HEK293 (cell line): ENCODE measurements around the gene C5orf15.

Experiments used
- EGR2 ChIP-seq: fragments of 450-650 bp; formaldehyde crosslinking; IDR thresholded peaks from 2 replicates; pipeline ENCODE4 v1.5.1; 2016; ENCODE audit warnings: low read depth, missing biosample characterization, missing genetic modification characterization
- MZF1 ChIP-seq: fragments of 450-650 bp; formaldehyde crosslinking; IDR thresholded peaks from 2 replicates; pipeline ENCODE4 v1.5.1; 2017; ENCODE audit warnings: missing biosample characterization, missing genetic modification characterization, borderline replicate concordance
- ZNF37A ChIP-seq: fragments of 450-650 bp; IDR thresholded peaks from 2 replicates; pipeline ENCODE4 v1.5.1; 2018; ENCODE audit warnings: missing biosample characterization, missing genetic modification characterization
- ZNF544 ChIP-seq: fragments of 450-650 bp; formaldehyde crosslinking; IDR thresholded peaks from 2 replicates; pipeline ENCODE4 v1.5.0; 2017; ENCODE audit warnings: missing biosample characterization, missing genetic modification characterization
- ZNF677 ChIP-seq: fragments of 450-650 bp; IDR thresholded peaks from 2 replicates; pipeline ENCODE4 v1.5.0; 2018; ENCODE audit warnings: missing biosample characterization, mild to moderate bottlenecking, missing genetic modification characterization, moderate library complexity
- ZXDB ChIP-seq: fragments of 450-650 bp; formaldehyde crosslinking; IDR thresholded peaks from 2 replicates; pipeline ENCODE4 v1.5.1; 2016; ENCODE audit warnings: missing biosample characterization, missing genetic modification characterization
- TF ChIP-seq, protein P1 (sequence below): fragments of 450-650 bp; formaldehyde crosslinking; IDR thresholded peaks from 2 replicates; pipeline ENCODE4 v1.5.1; 2016; ENCODE audit warnings: missing biosample characterization, missing genetic modification characterization
- TF ChIP-seq, protein P2 (sequence below): fragments of 450-650 bp; formaldehyde crosslinking; IDR thresholded peaks from 2 replicates; pipeline ENCODE4 v1.5.1; 2016; ENCODE audit warnings: missing biosample characterization, missing genetic modification characterization
- TF ChIP-seq, protein P3 (sequence below): fragments of 450-650 bp; formaldehyde crosslinking; IDR thresholded peaks from 2 replicates; pipeline ENCODE4 v1.5.1; 2017; ENCODE audit warnings: missing biosample characterization, missing genetic modification characterization
- TF ChIP-seq, protein P4 (sequence below): fragments of 450-650 bp; formaldehyde crosslinking; IDR thresholded peaks from 2 replicates; pipeline ENCODE4 v1.5.1; 2016; ENCODE audit warnings: missing biosample characterization, missing genetic modification characterization, borderline replicate concordance
- TF ChIP-seq, protein P5 (sequence below): fragments of 450-650 bp; formaldehyde crosslinking; IDR thresholded peaks from 2 replicates; pipeline ENCODE4 v1.5.1; 2016; ENCODE audit warnings: missing biosample characterization, missing genetic modification characterization, low read depth
- TF ChIP-seq, protein P6 (sequence below): fragments of 450-650 bp; formaldehyde crosslinking; optimal IDR thresholded peaks from 2 replicates; pipeline ENCODE3; 2016; ENCODE audit warnings: missing biosample characterization, mild to moderate bottlenecking, missing genetic modification characterization

The C5orf15 gene

DNA sequence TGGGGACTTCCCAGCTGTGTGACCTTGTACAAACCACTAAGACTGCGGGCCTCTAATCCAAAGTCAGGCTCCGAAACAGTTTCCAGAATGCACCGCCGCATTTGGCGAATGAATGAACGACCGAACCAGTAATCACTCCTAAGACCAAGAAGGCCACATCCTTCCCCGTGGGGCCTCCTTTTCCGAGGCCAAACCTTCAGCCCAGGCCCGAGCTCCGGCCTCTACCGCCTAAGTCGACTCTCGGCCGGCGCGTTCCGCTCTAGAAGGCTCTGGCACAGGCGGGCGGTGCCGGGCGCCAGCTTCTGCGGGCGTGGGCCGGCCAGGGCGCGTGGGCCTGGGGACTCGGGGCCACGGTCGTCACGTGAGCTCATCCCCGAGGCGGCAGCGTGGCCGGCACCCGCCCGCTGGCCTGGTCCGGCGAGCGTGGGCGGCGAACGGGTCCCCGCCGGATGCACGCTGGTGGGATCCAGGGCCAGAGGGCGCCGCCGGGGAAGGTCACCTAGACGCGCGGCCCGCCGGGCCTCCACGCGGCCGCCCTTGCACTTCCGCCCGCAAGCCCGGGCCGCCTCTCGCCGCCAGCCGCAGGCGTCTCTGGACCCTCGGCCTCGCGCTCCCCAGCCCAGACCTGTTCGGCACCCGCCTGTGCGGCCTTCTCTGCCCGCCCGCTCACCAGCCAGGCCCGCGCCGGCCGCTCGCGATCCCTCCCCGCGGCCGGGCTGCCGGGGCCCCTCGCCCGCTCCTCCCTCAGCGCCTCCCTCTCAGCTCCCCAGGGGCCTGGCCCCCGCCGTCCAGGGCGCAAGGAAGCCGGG is 35.6 kb upstream of the C5orf15 start (continued):
- TF ChIP-seq, protein P1, sequence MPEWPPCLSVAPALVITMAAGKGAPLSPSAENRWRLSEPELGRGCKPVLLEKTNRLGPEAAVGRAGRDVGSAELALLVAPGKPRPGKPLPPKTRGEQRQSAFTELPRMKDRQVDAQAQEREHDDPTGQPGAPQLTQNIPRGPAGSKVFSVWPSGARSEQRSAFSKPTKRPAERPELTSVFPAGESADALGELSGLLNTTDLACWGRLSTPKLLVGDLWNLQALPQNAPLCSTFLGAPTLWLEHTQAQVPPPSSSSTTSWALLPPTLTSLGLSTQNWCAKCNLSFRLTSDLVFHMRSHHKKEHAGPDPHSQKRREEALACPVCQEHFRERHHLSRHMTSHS (tag by site-specific recombination), result no peak
- no peak for TF ChIP-seq ZNF544
- TF ChIP-seq EGR2, result peak; percentile 71
- TF ChIP-seq, protein P2, sequence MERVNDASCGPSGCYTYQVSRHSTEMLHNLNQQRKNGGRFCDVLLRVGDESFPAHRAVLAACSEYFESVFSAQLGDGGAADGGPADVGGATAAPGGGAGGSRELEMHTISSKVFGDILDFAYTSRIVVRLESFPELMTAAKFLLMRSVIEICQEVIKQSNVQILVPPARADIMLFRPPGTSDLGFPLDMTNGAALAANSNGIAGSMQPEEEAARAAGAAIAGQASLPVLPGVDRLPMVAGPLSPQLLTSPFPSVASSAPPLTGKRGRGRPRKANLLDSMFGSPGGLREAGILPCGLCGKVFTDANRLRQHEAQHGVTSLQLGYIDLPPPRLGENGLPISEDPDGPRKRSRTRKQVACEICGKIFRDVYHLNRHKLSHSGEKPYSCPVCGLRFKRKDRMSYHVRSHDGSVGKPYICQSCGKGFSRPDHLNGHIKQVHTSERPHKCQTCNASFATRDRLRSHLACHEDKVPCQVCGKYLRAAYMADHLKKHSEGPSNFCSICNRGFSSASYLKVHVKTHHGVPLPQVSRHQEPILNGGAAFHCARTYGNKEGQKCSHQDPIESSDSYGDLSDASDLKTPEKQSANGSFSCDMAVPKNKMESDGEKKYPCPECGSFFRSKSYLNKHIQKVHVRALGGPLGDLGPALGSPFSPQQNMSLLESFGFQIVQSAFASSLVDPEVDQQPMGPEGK (tag by site-specific recombination), result no peak
- TF ChIP-seq ZXDB (tag by site-specific recombination), result 0 out of 2 replicates have a peak, but pooled peaks have one; percentile 13
- TF ChIP-seq, protein P3, sequence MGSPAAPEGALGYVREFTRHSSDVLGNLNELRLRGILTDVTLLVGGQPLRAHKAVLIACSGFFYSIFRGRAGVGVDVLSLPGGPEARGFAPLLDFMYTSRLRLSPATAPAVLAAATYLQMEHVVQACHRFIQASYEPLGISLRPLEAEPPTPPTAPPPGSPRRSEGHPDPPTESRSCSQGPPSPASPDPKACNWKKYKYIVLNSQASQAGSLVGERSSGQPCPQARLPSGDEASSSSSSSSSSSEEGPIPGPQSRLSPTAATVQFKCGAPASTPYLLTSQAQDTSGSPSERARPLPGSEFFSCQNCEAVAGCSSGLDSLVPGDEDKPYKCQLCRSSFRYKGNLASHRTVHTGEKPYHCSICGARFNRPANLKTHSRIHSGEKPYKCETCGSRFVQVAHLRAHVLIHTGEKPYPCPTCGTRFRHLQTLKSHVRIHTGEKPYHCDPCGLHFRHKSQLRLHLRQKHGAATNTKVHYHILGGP (tag by site-specific recombination), result no peak
- TF ChIP-seq, protein P4, sequence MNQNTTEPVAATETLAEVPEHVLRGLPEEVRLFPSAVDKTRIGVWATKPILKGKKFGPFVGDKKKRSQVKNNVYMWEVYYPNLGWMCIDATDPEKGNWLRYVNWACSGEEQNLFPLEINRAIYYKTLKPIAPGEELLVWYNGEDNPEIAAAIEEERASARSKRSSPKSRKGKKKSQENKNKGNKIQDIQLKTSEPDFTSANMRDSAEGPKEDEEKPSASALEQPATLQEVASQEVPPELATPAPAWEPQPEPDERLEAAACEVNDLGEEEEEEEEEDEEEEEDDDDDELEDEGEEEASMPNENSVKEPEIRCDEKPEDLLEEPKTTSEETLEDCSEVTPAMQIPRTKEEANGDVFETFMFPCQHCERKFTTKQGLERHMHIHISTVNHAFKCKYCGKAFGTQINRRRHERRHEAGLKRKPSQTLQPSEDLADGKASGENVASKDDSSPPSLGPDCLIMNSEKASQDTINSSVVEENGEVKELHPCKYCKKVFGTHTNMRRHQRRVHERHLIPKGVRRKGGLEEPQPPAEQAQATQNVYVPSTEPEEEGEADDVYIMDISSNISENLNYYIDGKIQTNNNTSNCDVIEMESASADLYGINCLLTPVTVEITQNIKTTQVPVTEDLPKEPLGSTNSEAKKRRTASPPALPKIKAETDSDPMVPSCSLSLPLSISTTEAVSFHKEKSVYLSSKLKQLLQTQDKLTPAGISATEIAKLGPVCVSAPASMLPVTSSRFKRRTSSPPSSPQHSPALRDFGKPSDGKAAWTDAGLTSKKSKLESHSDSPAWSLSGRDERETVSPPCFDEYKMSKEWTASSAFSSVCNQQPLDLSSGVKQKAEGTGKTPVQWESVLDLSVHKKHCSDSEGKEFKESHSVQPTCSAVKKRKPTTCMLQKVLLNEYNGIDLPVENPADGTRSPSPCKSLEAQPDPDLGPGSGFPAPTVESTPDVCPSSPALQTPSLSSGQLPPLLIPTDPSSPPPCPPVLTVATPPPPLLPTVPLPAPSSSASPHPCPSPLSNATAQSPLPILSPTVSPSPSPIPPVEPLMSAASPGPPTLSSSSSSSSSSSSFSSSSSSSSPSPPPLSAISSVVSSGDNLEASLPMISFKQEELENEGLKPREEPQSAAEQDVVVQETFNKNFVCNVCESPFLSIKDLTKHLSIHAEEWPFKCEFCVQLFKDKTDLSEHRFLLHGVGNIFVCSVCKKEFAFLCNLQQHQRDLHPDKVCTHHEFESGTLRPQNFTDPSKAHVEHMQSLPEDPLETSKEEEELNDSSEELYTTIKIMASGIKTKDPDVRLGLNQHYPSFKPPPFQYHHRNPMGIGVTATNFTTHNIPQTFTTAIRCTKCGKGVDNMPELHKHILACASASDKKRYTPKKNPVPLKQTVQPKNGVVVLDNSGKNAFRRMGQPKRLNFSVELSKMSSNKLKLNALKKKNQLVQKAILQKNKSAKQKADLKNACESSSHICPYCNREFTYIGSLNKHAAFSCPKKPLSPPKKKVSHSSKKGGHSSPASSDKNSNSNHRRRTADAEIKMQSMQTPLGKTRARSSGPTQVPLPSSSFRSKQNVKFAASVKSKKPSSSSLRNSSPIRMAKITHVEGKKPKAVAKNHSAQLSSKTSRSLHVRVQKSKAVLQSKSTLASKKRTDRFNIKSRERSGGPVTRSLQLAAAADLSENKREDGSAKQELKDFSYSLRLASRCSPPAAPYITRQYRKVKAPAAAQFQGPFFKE, result no peak
- no peak for TF ChIP-seq MZF1
- TF ChIP-seq ZNF37A (tag by site-specific recombination), result 0 out of 2 replicates have a peak, but pooled peaks have one; percentile 46
- 0 out of 2 replicates have a peak, but pooled peaks have one; percentile 18 for TF ChIP-seq ZNF677 (tag by site-specific recombination)
- TF ChIP-seq, protein P5, sequence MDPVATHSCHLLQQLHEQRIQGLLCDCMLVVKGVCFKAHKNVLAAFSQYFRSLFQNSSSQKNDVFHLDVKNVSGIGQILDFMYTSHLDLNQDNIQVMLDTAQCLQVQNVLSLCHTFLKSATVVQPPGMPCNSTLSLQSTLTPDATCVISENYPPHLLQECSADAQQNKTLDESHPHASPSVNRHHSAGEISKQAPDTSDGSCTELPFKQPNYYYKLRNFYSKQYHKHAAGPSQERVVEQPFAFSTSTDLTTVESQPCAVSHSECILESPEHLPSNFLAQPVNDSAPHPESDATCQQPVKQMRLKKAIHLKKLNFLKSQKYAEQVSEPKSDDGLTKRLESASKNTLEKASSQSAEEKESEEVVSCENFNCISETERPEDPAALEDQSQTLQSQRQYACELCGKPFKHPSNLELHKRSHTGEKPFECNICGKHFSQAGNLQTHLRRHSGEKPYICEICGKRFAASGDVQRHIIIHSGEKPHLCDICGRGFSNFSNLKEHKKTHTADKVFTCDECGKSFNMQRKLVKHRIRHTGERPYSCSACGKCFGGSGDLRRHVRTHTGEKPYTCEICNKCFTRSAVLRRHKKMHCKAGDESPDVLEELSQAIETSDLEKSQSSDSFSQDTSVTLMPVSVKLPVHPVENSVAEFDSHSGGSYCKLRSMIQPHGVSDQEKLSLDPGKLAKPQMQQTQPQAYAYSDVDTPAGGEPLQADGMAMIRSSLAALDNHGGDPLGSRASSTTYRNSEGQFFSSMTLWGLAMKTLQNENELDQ (tag by site-specific recombination), result no peak
- TF ChIP-seq, protein P6, sequence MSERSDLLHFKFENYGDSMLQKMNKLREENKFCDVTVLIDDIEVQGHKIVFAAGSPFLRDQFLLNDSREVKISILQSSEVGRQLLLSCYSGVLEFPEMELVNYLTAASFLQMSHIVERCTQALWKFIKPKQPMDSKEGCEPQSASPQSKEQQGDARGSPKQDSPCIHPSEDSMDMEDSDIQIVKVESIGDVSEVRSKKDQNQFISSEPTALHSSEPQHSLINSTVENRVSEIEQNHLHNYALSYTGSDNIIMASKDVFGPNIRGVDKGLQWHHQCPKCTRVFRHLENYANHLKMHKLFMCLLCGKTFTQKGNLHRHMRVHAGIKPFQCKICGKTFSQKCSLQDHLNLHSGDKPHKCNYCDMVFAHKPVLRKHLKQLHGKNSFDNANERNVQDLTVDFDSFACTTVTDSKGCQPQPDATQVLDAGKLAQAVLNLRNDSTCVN, result peak; percentile 77
- TF ChIP-seq, all 188 proteins: peak for 16
